Natural killer cell (primary cell): ENCODE measurements around the gene CACNB4. TPM values are rescaled to one million over a fixed set of nuclear protein-coding genes. Genes with fewer than 3 reads are reported as not detected.

Experiments used
- ATAC-seq, 3 donors: fragments of 150-1000 bp in 2 of 3; fragments of 200-7000 bp in 1 of 3; cut with Tn5 transposase; 1 replicate in 1 of 3; 2 replicates in 2 of 3; pipeline ENCODE4 v1.10.0; 2021; ENCODE audit warnings: mild to moderate bottlenecking in 2 of 3, moderate library complexity in 2 of 3
- DNase-seq, 2 donors: peaks; one replicate each; pipeline versions ENCODE4 v3.0.0 to v3.0.0-alpha.2; 2013 to 2021; ENCODE audit warnings: mixed read lengths in 1 of 2
- H3K27ac ChIP-seq: one replicate; pipeline ENCODE4 v1.5.1; 2013; ENCODE audit warnings: mild to moderate bottlenecking, low read length
- H3K27me3 ChIP-seq: one replicate; pipeline ENCODE4 v1.6.1; 2013; ENCODE audit warnings: low read length; ENCODE audit not compliant: control insufficient read depth, insufficient read depth
- H3K36me3 ChIP-seq: one replicate; pipeline ENCODE4 v1.6.1; 2013; ENCODE audit warnings: low read length; ENCODE audit not compliant: control insufficient read depth, insufficient read depth
- H3K4me1 ChIP-seq: one replicate; pipeline ENCODE4 v1.6.1; 2013; ENCODE audit warnings: low read length; ENCODE audit not compliant: control insufficient read depth, insufficient read depth
- H3K4me3 ChIP-seq: one replicate; pipeline ENCODE4 v1.5.1; 2013; ENCODE audit warnings: low read length
- H3K9me3 ChIP-seq: one replicate; pipeline ENCODE4 v1.6.1; 2013; ENCODE audit warnings: low read length; ENCODE audit not compliant: control insufficient read depth, insufficient read depth
- H3K27ac Mint-ChIP-seq, 2 donors: one replicate each; pipeline ENCODE4 v1.8.0; 2022; ENCODE audit warnings: mild to moderate bottlenecking in 2 of 2, mixed read lengths in 2 of 2, moderate library complexity in 1 of 2
- H3K27me3 Mint-ChIP-seq, 2 donors: one replicate each; pipeline ENCODE4 v1.8.0; 2022; ENCODE audit warnings: low read depth in 2 of 2, mixed read lengths in 2 of 2
- H3K36me3 Mint-ChIP-seq: one replicate; pipeline ENCODE4 v1.8.0; 2022; ENCODE audit warnings: mixed read lengths
- H3K4me1 Mint-ChIP-seq, 2 donors: one replicate each; pipeline ENCODE4 v1.8.0; 2022; ENCODE audit warnings: mixed read lengths in 2 of 2
- H3K4me3 Mint-ChIP-seq: one replicate; pipeline ENCODE4 v1.8.0; 2022; ENCODE audit warnings: mild to moderate bottlenecking, moderate library complexity, mixed read lengths
- H3K9me3 Mint-ChIP-seq, 2 donors: one replicate each; pipeline ENCODE4 v1.8.0; 2022; ENCODE audit warnings: mixed read lengths in 2 of 2
- CTCF ChIP-seq: fragments of 200-600 bp; IDR thresholded peaks from one replicate; pipeline ENCODE4 v1.8.0; 2022; ENCODE audit warnings: antibody characterized with exemption
- WGBS: methylation state at CpG from one replicate; pipeline ENCODE4 v1.1.7; 2013; ENCODE audit warnings: missing lambda C conversion rate; ENCODE audit not compliant: insufficient coverage; 5-methylcytosine and 5-hydroxymethylcytosine counted together
- intact Hi-C: fragments of 100-400 bp; cut with micrococcal nuclease; formaldehyde crosslinking; loops from one replicate; pipeline ENCODE4 v1.14.2; 2022
- total RNA-seq, 4 donors: library from RNA; stranded (reverse); fragments of 120-200 nt in 1 of 4; gene quantifications; one replicate each; pipeline versions ENCODE4 v1.2.3 to v1.2.4, GENCODE V29; 2013 to 2022

Gene CACNB4
- total RNA-seq, 3 donors from 2014 or later (not counting 1 experiment from before 2014, with no cell fraction given), result 0.56 to 0.93 (median 0.73) TPM

DNA sequence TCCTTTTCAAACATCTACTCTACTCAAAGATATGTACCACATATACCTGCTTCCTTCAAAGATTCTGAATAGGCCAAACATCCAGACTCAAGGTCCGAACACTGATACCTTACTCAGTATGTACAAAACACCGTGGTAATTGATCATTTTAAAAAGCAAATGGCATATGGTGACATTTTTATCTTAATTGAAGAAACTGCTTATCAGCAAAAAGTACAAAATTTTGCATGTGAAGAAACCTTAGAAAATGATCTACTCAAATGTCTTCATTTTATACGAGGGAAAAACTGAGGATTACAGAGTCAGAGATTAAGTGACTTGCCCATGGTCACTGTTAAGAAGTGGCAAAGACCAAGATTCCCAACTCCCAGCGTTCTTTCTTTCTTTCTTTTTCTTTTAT, 133.0 kb downstream of the CACNB4 start:
- Histone ChIP-seq H3K27me3 (no peaks in the 10 kb centered on the region), H3K4me1 (no peaks in the 10 kb centered on the region), H3K9me3 (no peaks in the 10 kb centered on the region), H3K36me3 (no peaks in the 10 kb centered on the region), H3K4me3 (no peak overlapping the region), H3K27ac (no peak overlapping the region)
- DNase-seq, result no peak
- H3K4me3 Mint-ChIP-seq, result no peak overlapping the region
- no peaks in the 10 kb centered on the region for H3K9me3 Mint-ChIP-seq
- no peak for TF ChIP-seq CTCF
- no peaks in the 10 kb centered on the region for H3K4me1 Mint-ChIP-seq
- H3K27me3 Mint-ChIP-seq, result peaks cover 0 to 4% of the 10 kb centered on the region in 2 donors
- no peak for ATAC-seq
- 88% methylated on average over 2 of the region's 4 CpGs for WGBS
- no peak overlapping the region for H3K27ac Mint-ChIP-seq
- intact Hi-C loops, result no loop called here
- H3K36me3 Mint-ChIP-seq, result no peaks in the 10 kb centered on the region

GRCh38 chr2:151961558-151961957, 137.3 kb downstream of the CACNB4 start:
- H3K4me1 Mint-ChIP-seq, result no peaks in the 10 kb centered on the region
- no peaks in the 10 kb centered on the region for H3K9me3 Mint-ChIP-seq
- no peak for TF ChIP-seq CTCF
- no peaks in the 10 kb centered on the region for H3K4me1 ChIP-seq
- H3K27me3 ChIP-seq, result no peaks in the 10 kb centered on the region
- H3K27me3 Mint-ChIP-seq, result peaks cover 0 to 4% of the 10 kb centered on the region in 2 donors
- H3K27ac ChIP-seq, result no peak overlapping the region
- H3K4me3 Mint-ChIP-seq, result no peak overlapping the region
- no peaks in the 10 kb centered on the region for H3K9me3 ChIP-seq
- WGBS, result 95% methylated on average over 4 of the region's 4 CpGs
- H3K36me3 Mint-ChIP-seq, result no peaks in the 10 kb centered on the region
- no peak for ATAC-seq
- H3K36me3 ChIP-seq, result no peaks in the 10 kb centered on the region
- H3K27ac Mint-ChIP-seq, result no peak overlapping the region
- no peak for DNase-seq
- intact Hi-C loops, result no loop called here
- H3K4me3 ChIP-seq, result no peak overlapping the region

DNA sequence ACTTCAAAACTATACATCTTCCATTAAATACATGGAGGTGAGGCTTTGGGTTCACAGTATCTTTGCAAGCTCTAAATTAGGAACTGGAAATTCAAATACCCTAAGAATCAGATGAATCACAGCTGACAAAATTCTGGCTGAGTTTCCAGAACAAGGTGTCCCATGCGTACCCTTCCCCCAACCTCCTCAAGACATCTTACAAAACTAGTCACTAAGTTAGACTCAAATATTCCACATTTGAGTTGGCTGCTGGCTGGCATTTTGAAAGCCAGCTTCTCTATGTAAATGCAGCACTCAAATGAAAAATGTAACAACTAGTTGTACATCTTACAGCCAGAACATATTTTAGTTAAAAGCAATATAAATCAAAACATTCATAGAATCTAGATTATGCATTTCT, 139.6 kb downstream of the CACNB4 start:
- Histone ChIP-seq H3K9me3 (no peaks in the 10 kb centered on the region), H3K36me3 (no peaks in the 10 kb centered on the region), H3K4me1 (no peaks in the 10 kb centered on the region), H3K27me3 (no peaks in the 10 kb centered on the region), H3K4me3 (no peak overlapping the region), H3K27ac (no peak overlapping the region)
- intact Hi-C loops, result no loop called here
- peaks cover 0 to 2% of the 10 kb centered on the region in 2 donors for H3K27me3 Mint-ChIP-seq
- no peak for TF ChIP-seq CTCF
- ATAC-seq (no peak), DNase-seq (no peak)
- H3K4me1 Mint-ChIP-seq, result no peaks in the 10 kb centered on the region
- no peak overlapping the region for H3K27ac Mint-ChIP-seq
- no peaks in the 10 kb centered on the region for H3K36me3 Mint-ChIP-seq
- no peak overlapping the region for H3K4me3 Mint-ChIP-seq
- H3K9me3 Mint-ChIP-seq, result no peaks in the 10 kb centered on the region
- WGBS, result 87% methylated on average over 1 of the region's 1 CpG

GRCh38 chr2:151953467-151953866, 145.4 kb downstream of the CACNB4 start:
- ATAC-seq (no peak), DNase-seq (no peak)
- H3K27ac ChIP-seq, result no peak overlapping the region
- H3K9me3 ChIP-seq, result no peaks in the 10 kb centered on the region
- no peaks in the 10 kb centered on the region for H3K27me3 ChIP-seq
- Mint-ChIP-seq H3K4me1 (no peaks in the 10 kb centered on the region), H3K27ac (no peak overlapping the region), H3K9me3 (no peaks in the 10 kb centered on the region), H3K36me3 (no peaks in the 10 kb centered on the region), H3K4me3 (no peak overlapping the region), H3K27me3 (peaks cover 18 to 20% of the 10 kb centered on the region in 2 donors)
- H3K36me3 ChIP-seq, result no peaks in the 10 kb centered on the region
- no peak for TF ChIP-seq CTCF
- no peaks in the 10 kb centered on the region for H3K4me1 ChIP-seq
- no peak overlapping the region for H3K4me3 ChIP-seq
- intact Hi-C loops, result no loop called here
- WGBS, result 29% methylated on average over 1 of the region's 2 CpGs
